IMR-90 (cell line): ENCODE data around the gene STAB1. TPM values are rescaled to one million over a fixed set of nuclear protein-coding genes. Genes with fewer than 3 reads are reported as not detected.

Source experiments
- ATAC-seq: fragments of 200-7000 bp; cut with Tn5 transposase; 2 replicates; pipeline ENCODE4 v1.9.1; 2020; ENCODE audit warnings: low read depth, mild to moderate bottlenecking, moderate library complexity
- BruUV-seq: library from RNA; stranded (reverse); fragments of 400-500 nt; replicated peaks from 2 replicates; lab custom pipeline; 2021; lab: Mats Ljungman, UMichigan
- CTCF ChIA-PET: fragments of 300-600 bp; formaldehyde crosslinking; extraction: SDS; loops from one replicate; lab custom pipeline; 2021; ENCODE audit warnings: antibody characterized with exemption; lab: Yijun Ruan, JAX
- POLR2A ChIA-PET: fragments of 300-600 bp; sonication (Branson Sonifier 250); formaldehyde crosslinking; loops from one replicate; lab custom pipeline; 2022; ENCODE audit warnings: antibody characterized with exemption; ENCODE audit not compliant: unreplicated experiment; lab: Charles Lee
- DNase-seq: peaks from one replicate; pipeline ENCODE4 v3.0.0; 2013
- H2AFZ ChIP-seq: replicated peaks from 2 replicates; pipeline ENCODE3; 2013; ENCODE audit warnings: low read length, mild to moderate bottlenecking; ENCODE audit not compliant: poor library complexity
- H2AK5ac ChIP-seq: 2 replicates; pipeline ENCODE4 v1.6.1; 2013; ENCODE audit warnings: low read depth, low read length, inconsistent platforms
- H2AK9ac ChIP-seq: replicated peaks from 2 replicates; pipeline ENCODE3; 2013; ENCODE audit warnings: mild to moderate bottlenecking, low read depth, low read length, moderate library complexity; ENCODE audit not compliant: poor library complexity
- H2BK120ac ChIP-seq: 2 replicates; pipeline ENCODE4 v1.6.1; 2013; ENCODE audit warnings: low read depth, low read length, inconsistent platforms
- H2BK15ac ChIP-seq: 3 replicates; pipeline ENCODE4 v1.6.1; 2013; ENCODE audit warnings: low read depth, low read length, inconsistent platforms
- H2BK20ac ChIP-seq: 2 replicates; pipeline ENCODE4 v1.6.1; 2013; ENCODE audit warnings: low read depth, mild to moderate bottlenecking, inconsistent platforms, low read length, moderate library complexity
- H2BK5ac ChIP-seq: 2 replicates; pipeline ENCODE4 v1.6.1; 2013; ENCODE audit warnings: mild to moderate bottlenecking, low read depth, low read length, inconsistent platforms; ENCODE audit not compliant: poor library complexity, severe bottlenecking
- H3K14ac ChIP-seq: replicated peaks from 2 replicates; pipeline ENCODE4 v1.6.1; 2013; ENCODE audit warnings: low read depth, low read length, inconsistent platforms
- H3K18ac ChIP-seq: 2 replicates; pipeline ENCODE4 v1.6.1; 2013; ENCODE audit warnings: low read depth, low read length, control low read depth
- H3K23ac ChIP-seq: 2 replicates; pipeline ENCODE4 v1.6.1; 2013; ENCODE audit warnings: low read depth, low read length, inconsistent platforms
- H3K27ac ChIP-seq: 2 replicates; pipeline ENCODE4 v1.5.1; 2013; ENCODE audit warnings: mild to moderate bottlenecking, control low read depth, low read length; ENCODE audit not compliant: insufficient read depth
- H3K27me3 ChIP-seq: 2 replicates; pipeline ENCODE4 v1.6.1; 2013; ENCODE audit warnings: low read length; ENCODE audit not compliant: control insufficient read depth, insufficient read depth
- H3K36me3 ChIP-seq: 2 replicates; pipeline ENCODE4 v1.6.1; 2013; ENCODE audit warnings: low read length, mixed read lengths; ENCODE audit not compliant: control insufficient read depth, insufficient read depth
- H3K4ac ChIP-seq: 2 replicates; pipeline ENCODE4 v1.6.1; 2013; ENCODE audit warnings: low read depth, low read length, inconsistent platforms
- H3K4me1 ChIP-seq: 2 replicates; pipeline ENCODE4 v1.6.1; 2013; ENCODE audit warnings: low read length, mixed read lengths; ENCODE audit not compliant: control insufficient read depth, insufficient read depth
- H3K4me2 ChIP-seq: 2 replicates; pipeline ENCODE4 v1.6.1; 2013; ENCODE audit warnings: low read depth, mild to moderate bottlenecking, control low read depth, low read length, moderate library complexity
- H3K4me3 ChIP-seq: 2 replicates; pipeline ENCODE4 v1.5.1; 2013; ENCODE audit warnings: low read depth, mild to moderate bottlenecking, control low read depth, low read length, moderate library complexity; ENCODE audit not compliant: insufficient read depth
- H3K56ac ChIP-seq: 2 replicates; pipeline ENCODE4 v1.6.1; 2013; ENCODE audit warnings: low read length, inconsistent platforms; ENCODE audit not compliant: insufficient read depth; ENCODE audit errors: extremely low read depth
- H3K79me1 ChIP-seq, 2 experiments: 2 replicates each; pipeline ENCODE4 v1.6.1; 2013; ENCODE audit warnings: low read length in 2 of 2, inconsistent platforms in 1 of 2, low read depth in 1 of 2
- H3K9ac ChIP-seq: 2 replicates; pipeline ENCODE4 v1.6.1; 2013; ENCODE audit warnings: low read depth, low read length, control low read depth
- H3K9me1 ChIP-seq: 2 replicates; pipeline ENCODE4 v1.6.1; 2013; ENCODE audit warnings: low read length, inconsistent platforms; ENCODE audit not compliant: insufficient read depth
- H3K9me3 ChIP-seq: 2 replicates; pipeline ENCODE4 v1.6.1; 2013; ENCODE audit warnings: low read length; ENCODE audit not compliant: control insufficient read depth, insufficient read depth
- H4K20me1 ChIP-seq: 2 replicates; pipeline ENCODE4 v1.6.1; 2013; ENCODE audit warnings: low read length, inconsistent platforms; ENCODE audit not compliant: insufficient read depth
- H4K5ac ChIP-seq: 2 replicates; pipeline ENCODE4 v1.6.1; 2013; ENCODE audit warnings: mild to moderate bottlenecking, low read depth, low read length, control low read depth
- H4K8ac ChIP-seq, 2 experiments: 2 replicates each; pipeline ENCODE4 v1.6.1; 2013; ENCODE audit warnings: low read depth in 2 of 2, low read length in 2 of 2, control low read depth in 1 of 2, inconsistent platforms in 1 of 2
- H4K91ac ChIP-seq: 2 replicates; pipeline ENCODE4 v1.6.1; 2013; ENCODE audit warnings: low read depth, low read length, inconsistent platforms; ENCODE audit not compliant: insufficient read depth
- BHLHE40 ChIP-seq: fragments of 150-350 bp; IDR thresholded peaks from 2 replicates; pipeline ENCODE4 v1.6.1; 2016; ENCODE audit warnings: mild to moderate bottlenecking, low read depth, low read length
- CEBPB ChIP-seq: IDR thresholded peaks from 2 replicates; pipeline ENCODE4 v1.6.1; 2012; ENCODE audit warnings: low read depth, low read length, improper control_type of control experiment
- CHD1 ChIP-seq: IDR thresholded peaks from 2 replicates; pipeline ENCODE4 v1.6.1; 2012; ENCODE audit warnings: low read depth, low read length, improper control_type of control experiment
- FOS ChIP-seq: fragments of 150-350 bp; IDR thresholded peaks from 2 replicates; pipeline ENCODE4 v1.6.1; 2016; ENCODE audit warnings: low read depth, low read length
- MAFK ChIP-seq: IDR thresholded peaks from 2 replicates; pipeline ENCODE4 v1.6.1; 2012; ENCODE audit warnings: low read depth, low read length, improper control_type of control experiment
- MAZ ChIP-seq: IDR thresholded peaks from 2 replicates; pipeline ENCODE4 v1.6.1; 2012; ENCODE audit warnings: low read depth, mild to moderate bottlenecking, low read length, improper control_type of control experiment, moderate library complexity, borderline replicate concordance
- MXI1 ChIP-seq: IDR thresholded peaks from 2 replicates; pipeline ENCODE4 v1.6.1; 2012; ENCODE audit warnings: low read depth, mild to moderate bottlenecking, low read length, moderate library complexity, borderline replicate concordance
- NFE2L2 ChIP-seq: fragments of 150-350 bp; IDR thresholded peaks from 2 replicates; pipeline ENCODE4 v1.6.1; 2016; ENCODE audit warnings: low read depth, mild to moderate bottlenecking, low read length
- POLR2A ChIP-seq: IDR thresholded peaks from 2 replicates; pipeline ENCODE4 v1.6.1; 2012; ENCODE audit warnings: mild to moderate bottlenecking, low read depth, low read length
- RAD21 ChIP-seq: IDR thresholded peaks from 2 replicates; pipeline ENCODE4 v1.6.1; 2012; ENCODE audit warnings: low read length, improper control_type of control experiment
- RCOR1 ChIP-seq: IDR thresholded peaks from 2 replicates; pipeline ENCODE4 v1.6.1; 2012; ENCODE audit warnings: mild to moderate bottlenecking, low read length, improper control_type of control experiment; ENCODE audit not compliant: insufficient replicate concordance
- RFX5 ChIP-seq: IDR thresholded peaks from 2 replicates; pipeline ENCODE4 v1.8.0; 2012; ENCODE audit warnings: low read depth, mild to moderate bottlenecking, low read length, moderate library complexity
- SMC3 ChIP-seq: fragments of 150-350 bp; IDR thresholded peaks from 2 replicates; pipeline ENCODE4 v1.6.1; 2016; ENCODE audit warnings: low read depth, mild to moderate bottlenecking, antibody characterized with exemption, low read length, moderate library complexity
- WGBS, 2 experiments: methylation state at CpG; one replicate each; pipeline versions ENCODE4 v1.1.5 to v1.1.7; 2013; ENCODE audit warnings: missing lambda C conversion rate in 2 of 2; ENCODE audit not compliant: insufficient read length in 1 of 2; ENCODE audit errors: extremely low coverage in 2 of 2; 5-methylcytosine and 5-hydroxymethylcytosine counted together
- dilution Hi-C: fragments of 300-500 bp; cut with HindIII; formaldehyde crosslinking; loops from one replicate; pipeline ENCODE4 v1.14.3; 2018; ENCODE audit warnings: low sequenced_read_pairs; ENCODE audit not compliant: unreplicated experiment
- in situ Hi-C: fragments of 300-500 bp; cut with MboI; formaldehyde crosslinking; loops from 3 replicates; pipeline ENCODE4 v1.14.3; 2019; ENCODE audit warnings: low sequenced_read_pairs, inconsistent platforms, mixed read lengths
- intact Hi-C: fragments of 100-400 bp; cut with micrococcal nuclease; formaldehyde crosslinking; loops from 2 replicates; pipeline ENCODE4 v1.10.0; 2022
- polyA plus RNA-seq, 3 experiments: library from polyadenylated mRNA; depleted of rRNA; stranded (reverse); fragments of >200 nt; gene quantifications; 2 replicates each; pipeline ENCODE4 v1.2.3, GENCODE V29; 2012; ENCODE audit warnings: low replicate concordance in 1 of 3
- total RNA-seq: library from RNA; depleted of rRNA; stranded (reverse); fragments of >200 nt; gene quantifications from 2 replicates; pipeline ENCODE4 v1.2.3, GENCODE V29; 2012
- TF ChIP-seq, protein P1 (sequence below): conservative IDR thresholded peaks from 2 replicates; pipeline ENCODE4 v1.5.1; 2012; ENCODE audit warnings: mild to moderate bottlenecking, low read depth, low read length, improper control_type of control experiment
- TF ChIP-seq, protein P2 (sequence below): fragments of 150-350 bp; IDR thresholded peaks from 2 replicates; pipeline ENCODE4 v1.6.1; 2016; ENCODE audit warnings: low read depth, mild to moderate bottlenecking, low read length, moderate library complexity, borderline replicate concordance
- TF ChIP-seq, protein P3 (sequence below): fragments of 150-350 bp; IDR thresholded peaks from 2 replicates; pipeline ENCODE4 v1.6.1; 2017; ENCODE audit warnings: mild to moderate bottlenecking, antibody characterized with exemption, low read length, low read depth

The STAB1 gene
- total and polyA plus RNA-seq, 2 of the 4 experiments (the other 2 are of a cell fraction) = not detected

DNA sequence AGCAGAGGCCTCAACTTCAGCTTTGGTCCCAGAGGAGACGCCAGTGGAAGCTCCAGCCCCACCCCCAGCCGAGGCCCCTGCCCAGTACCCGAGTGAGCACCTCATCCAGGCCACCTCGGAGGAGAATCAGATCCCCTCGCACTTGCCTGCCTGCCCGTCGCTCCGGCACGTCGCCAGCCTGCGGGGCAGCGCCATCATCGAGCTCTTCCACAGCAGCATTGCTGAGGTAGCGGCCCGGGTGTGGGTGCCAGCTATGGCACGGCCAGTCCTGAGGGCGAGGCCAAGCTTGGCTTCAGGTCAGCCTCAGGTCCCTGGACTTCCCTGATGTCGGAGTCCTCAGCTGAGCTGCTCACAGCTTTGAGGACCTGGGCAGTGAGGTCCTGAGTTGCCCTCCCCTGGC is 5.7 kb upstream of the STAB1 start:
- peaks cover 3% of the 10 kb centered on the region; the same call in 1 of the 2 replicates for H3K4me1 ChIP-seq
- H3K9me3 ChIP-seq = no peaks in the 10 kb centered on the region
- H3K27me3 ChIP-seq = no peaks in the 10 kb centered on the region
- H3K18ac ChIP-seq = no peak overlapping the region
- H3K36me3 ChIP-seq = peaks cover 85% of the 10 kb centered on the region
- H4K5ac ChIP-seq = no peak overlapping the region
- H3K4me2 ChIP-seq = no peak overlapping the region
- H3K27ac ChIP-seq = no peak overlapping the region
- CTCF ChIA-PET = no interaction called here
- no peak overlapping the region for H4K91ac ChIP-seq
- TF ChIP-seq RCOR1 (no peak), MXI1 (no peak), SMC3 (no peak), FOS (no peak), RAD21 (no peak), CHD1 (no peak), POLR2A (no peak), MAFK (no peak), CEBPB (no peak), BHLHE40 (no peak), MAZ (no peak), NFE2L2 (no peak), RFX5 (no peak)
- TF ChIP-seq, protein P1, sequence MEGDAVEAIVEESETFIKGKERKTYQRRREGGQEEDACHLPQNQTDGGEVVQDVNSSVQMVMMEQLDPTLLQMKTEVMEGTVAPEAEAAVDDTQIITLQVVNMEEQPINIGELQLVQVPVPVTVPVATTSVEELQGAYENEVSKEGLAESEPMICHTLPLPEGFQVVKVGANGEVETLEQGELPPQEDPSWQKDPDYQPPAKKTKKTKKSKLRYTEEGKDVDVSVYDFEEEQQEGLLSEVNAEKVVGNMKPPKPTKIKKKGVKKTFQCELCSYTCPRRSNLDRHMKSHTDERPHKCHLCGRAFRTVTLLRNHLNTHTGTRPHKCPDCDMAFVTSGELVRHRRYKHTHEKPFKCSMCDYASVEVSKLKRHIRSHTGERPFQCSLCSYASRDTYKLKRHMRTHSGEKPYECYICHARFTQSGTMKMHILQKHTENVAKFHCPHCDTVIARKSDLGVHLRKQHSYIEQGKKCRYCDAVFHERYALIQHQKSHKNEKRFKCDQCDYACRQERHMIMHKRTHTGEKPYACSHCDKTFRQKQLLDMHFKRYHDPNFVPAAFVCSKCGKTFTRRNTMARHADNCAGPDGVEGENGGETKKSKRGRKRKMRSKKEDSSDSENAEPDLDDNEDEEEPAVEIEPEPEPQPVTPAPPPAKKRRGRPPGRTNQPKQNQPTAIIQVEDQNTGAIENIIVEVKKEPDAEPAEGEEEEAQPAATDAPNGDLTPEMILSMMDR = no peak
- TF ChIP-seq, protein P2, sequence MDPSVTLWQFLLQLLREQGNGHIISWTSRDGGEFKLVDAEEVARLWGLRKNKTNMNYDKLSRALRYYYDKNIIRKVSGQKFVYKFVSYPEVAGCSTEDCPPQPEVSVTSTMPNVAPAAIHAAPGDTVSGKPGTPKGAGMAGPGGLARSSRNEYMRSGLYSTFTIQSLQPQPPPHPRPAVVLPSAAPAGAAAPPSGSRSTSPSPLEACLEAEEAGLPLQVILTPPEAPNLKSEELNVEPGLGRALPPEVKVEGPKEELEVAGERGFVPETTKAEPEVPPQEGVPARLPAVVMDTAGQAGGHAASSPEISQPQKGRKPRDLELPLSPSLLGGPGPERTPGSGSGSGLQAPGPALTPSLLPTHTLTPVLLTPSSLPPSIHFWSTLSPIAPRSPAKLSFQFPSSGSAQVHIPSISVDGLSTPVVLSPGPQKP = no peak
- TF ChIP-seq, protein P3, sequence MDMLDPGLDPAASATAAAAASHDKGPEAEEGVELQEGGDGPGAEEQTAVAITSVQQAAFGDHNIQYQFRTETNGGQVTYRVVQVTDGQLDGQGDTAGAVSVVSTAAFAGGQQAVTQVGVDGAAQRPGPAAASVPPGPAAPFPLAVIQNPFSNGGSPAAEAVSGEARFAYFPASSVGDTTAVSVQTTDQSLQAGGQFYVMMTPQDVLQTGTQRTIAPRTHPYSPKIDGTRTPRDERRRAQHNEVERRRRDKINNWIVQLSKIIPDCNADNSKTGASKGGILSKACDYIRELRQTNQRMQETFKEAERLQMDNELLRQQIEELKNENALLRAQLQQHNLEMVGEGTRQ = no peak
- H3K9me1 ChIP-seq = peaks cover 6% of the 10 kb centered on the region; the same call in 1 of the 2 replicates
- H3K23ac ChIP-seq = no peak overlapping the region
- BruUV-seq = no TSS peak
- H2BK5ac ChIP-seq = no peak overlapping the region
- H2BK120ac ChIP-seq = no peak overlapping the region
- no peak overlapping the region for H3K14ac ChIP-seq
- ATAC-seq (no peak), DNase-seq (no peak)
- no peak overlapping the region for H3K9ac ChIP-seq
- in situ Hi-C loops (no loop called here), dilution Hi-C loops (no loop called here), intact Hi-C loops (no loop called here)
- POLR2A ChIA-PET = no interaction called here
- no peak overlapping the region for H2BK15ac ChIP-seq
- H3K4me3 ChIP-seq = no peak overlapping the region
- no peak overlapping the region for H2AK5ac ChIP-seq
- no peak overlapping the region for H2BK20ac ChIP-seq
- no peak overlapping the region for H3K4ac ChIP-seq
- WGBS, 2 experiments = 99% methylated on average over 15 of the region's 18 CpGs; no CpG with 5 or more reads in 1 of the 2 experiments
- H4K20me1 ChIP-seq = peaks cover 17% of the 10 kb centered on the region; the same call in 1 of the 2 replicates
- H2AK9ac ChIP-seq = no peak overlapping the region
- H3K56ac ChIP-seq = no peak overlapping the region
- peaks cover 4 to 29% of the 10 kb centered on the region in 2 experiments; a peak in 3 of 4 replicates for H3K79me1 ChIP-seq
- H4K8ac ChIP-seq = no peak overlapping the region
- no peak overlapping the region for H2AFZ ChIP-seq
